Measurements from ENCODE around the gene ZNF282. TPM values are rescaled to one million over a fixed set of nuclear protein-coding genes. Genes with fewer than 3 reads are reported as not detected.
"Not testable (repeated sequence)": the region's sequence is repeated elsewhere in the genome, so short reads cannot be mapped to it uniquely, and the experiment has no call there.

Gene ZNF282
- total RNA-seq, 1 donor from 2014 or later = 18.5 TPM

DNA sequence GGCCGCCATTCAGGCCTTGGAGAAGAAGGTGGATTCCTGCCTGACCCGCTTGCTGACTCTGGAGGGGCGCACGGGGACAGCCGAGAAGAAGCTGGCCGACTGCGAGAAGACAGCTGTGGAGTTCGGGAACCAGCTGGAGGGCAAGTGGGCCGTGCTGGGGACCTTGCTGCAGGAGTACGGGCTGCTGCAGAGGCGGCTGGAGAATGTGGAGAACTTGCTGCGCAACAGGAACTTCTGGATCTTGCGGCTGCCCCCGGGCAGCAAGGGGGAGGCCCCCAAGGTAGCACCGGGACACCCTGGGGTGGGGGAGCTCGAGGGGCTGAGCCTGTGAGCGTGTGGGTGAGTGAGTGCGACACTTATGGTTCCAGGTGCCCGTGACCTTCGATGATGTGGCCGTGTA is 71.1 kb downstream of the ZNF282 start:
- DNase-seq (ENCODE audit: low read depth) = no peak
- H3K4me3 ChIP-seq (ENCODE audit: low read depth, low read length) = no peak overlapping the region
- TF ChIP-seq, protein P1, sequence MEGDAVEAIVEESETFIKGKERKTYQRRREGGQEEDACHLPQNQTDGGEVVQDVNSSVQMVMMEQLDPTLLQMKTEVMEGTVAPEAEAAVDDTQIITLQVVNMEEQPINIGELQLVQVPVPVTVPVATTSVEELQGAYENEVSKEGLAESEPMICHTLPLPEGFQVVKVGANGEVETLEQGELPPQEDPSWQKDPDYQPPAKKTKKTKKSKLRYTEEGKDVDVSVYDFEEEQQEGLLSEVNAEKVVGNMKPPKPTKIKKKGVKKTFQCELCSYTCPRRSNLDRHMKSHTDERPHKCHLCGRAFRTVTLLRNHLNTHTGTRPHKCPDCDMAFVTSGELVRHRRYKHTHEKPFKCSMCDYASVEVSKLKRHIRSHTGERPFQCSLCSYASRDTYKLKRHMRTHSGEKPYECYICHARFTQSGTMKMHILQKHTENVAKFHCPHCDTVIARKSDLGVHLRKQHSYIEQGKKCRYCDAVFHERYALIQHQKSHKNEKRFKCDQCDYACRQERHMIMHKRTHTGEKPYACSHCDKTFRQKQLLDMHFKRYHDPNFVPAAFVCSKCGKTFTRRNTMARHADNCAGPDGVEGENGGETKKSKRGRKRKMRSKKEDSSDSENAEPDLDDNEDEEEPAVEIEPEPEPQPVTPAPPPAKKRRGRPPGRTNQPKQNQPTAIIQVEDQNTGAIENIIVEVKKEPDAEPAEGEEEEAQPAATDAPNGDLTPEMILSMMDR (conservative IDR thresholded peaks at IDR 0.05; ENCODE audit: low read depth, low read length) = no peak

DNA sequence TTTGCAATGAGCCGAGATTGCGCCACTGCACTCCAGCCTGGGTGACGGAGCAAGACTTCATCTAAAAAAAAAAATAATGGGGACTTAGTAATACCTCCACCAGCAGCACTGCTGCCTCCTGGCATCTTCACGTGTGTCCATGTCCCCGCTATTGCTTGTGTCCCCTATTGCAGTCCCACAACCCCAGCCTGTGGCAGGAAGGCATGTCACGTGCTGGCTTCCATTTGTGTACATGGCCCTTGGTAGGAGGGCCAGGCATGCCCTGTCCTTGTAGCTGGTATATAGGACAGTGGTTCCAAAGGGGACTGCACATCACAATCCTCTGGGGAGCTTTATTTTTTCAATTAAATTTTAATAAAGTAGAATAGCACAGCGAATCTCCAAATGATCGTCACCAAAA is 72.4 kb downstream of the ZNF282 start:
- no peak for DNase-seq (ENCODE audit: low read depth)
- H3K4me3 ChIP-seq (ENCODE audit: low read depth, low read length) = no peak overlapping the region
- TF ChIP-seq, protein P1 (conservative IDR thresholded peaks at IDR 0.05; ENCODE audit: low read depth, low read length) = no peak

DNA sequence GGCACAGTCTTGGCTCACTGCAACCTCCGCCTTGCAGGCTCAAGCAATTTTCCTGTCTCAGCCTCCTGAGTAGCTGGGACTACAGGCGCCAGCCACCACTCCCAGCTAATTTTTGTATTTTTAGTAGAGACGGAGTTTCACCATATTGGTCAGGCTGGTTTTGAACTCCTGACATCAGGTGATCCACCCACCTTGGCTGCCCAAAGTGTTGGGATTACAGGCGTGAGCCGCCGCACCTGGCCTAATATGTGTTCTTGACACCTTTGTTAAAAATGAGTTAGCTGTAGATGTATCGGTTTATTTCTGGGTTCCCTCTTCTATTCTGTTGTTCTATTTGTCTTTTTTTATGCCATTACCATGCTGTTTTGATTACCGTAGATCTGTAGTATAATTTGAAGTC is 79.1 kb downstream of the ZNF282 start:
- not testable (repeated sequence) for DNase-seq (ENCODE audit: low read depth); H3K4me3 ChIP-seq (ENCODE audit: low read depth, low read length)

Other genes with a start within 250 kb of the ZNF282 start
- gene PDIA4, start 167.0 kb upstream of the ZNF282 start, total RNA-seq = 307 and 347 TPM in 2 replicates
- gene ZNF786, start 104.8 kb upstream of the ZNF282 start, total RNA-seq = 3.6 and 5.1 TPM in 2 replicates
- gene ZNF425, start 69.2 kb upstream of the ZNF282 start, total RNA-seq = 0.69 and 0.87 TPM in 2 replicates
- gene ZNF398, start 48.1 kb upstream of the ZNF282 start, total RNA-seq = 10.3 and 11.1 TPM in 2 replicates
- gene ZNF212, start 44.1 kb downstream of the ZNF282 start, total RNA-seq = 4.3 and 4.7 TPM in 2 replicates
- gene ZNF783, start 66.7 kb downstream of the ZNF282 start, total RNA-seq = 4.8 and 5.4 TPM in 2 replicates

Measured in epithelial cell of proximal tubule (primary cell).